NCI-H2196 (cell line): ENCODE measurements around the gene MAP4K5.

Source experiments
- DNase-seq: peaks from one replicate; lab custom pipeline; 2025; ENCODE audit not compliant: unreplicated experiment; lab: John Stamatoyannopoulos, UW

MAP4K5 gene

DNA sequence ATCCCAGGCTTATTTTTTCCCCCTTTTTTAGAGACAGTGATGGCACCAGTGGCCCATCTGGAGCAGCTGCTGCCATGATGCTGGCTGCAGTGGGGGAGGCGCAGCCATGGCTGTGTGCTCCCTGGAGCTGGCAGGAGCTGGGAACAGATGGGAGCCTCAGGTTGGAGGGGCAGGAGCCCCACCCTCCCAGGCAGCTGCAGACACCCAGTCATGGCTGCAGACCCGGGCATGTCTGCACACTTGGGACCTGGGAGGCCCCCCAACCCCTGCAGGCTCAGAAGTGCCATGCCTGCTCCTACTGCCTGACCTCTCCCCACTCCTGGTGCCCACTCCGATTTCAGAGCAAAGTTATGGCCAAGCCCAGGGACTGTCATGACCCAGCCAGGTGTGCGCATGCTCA is 160.8 kb downstream of the MAP4K5 start:
- DNase-seq, result no peak
